ENCODE data around the gene CAPN2. TPM values are rescaled to one million over a fixed set of nuclear protein-coding genes. Genes with fewer than 3 reads are reported as not detected.

Gene CAPN2
- polyA plus RNA-seq, 1 experiment: 433 TPM

DNA sequence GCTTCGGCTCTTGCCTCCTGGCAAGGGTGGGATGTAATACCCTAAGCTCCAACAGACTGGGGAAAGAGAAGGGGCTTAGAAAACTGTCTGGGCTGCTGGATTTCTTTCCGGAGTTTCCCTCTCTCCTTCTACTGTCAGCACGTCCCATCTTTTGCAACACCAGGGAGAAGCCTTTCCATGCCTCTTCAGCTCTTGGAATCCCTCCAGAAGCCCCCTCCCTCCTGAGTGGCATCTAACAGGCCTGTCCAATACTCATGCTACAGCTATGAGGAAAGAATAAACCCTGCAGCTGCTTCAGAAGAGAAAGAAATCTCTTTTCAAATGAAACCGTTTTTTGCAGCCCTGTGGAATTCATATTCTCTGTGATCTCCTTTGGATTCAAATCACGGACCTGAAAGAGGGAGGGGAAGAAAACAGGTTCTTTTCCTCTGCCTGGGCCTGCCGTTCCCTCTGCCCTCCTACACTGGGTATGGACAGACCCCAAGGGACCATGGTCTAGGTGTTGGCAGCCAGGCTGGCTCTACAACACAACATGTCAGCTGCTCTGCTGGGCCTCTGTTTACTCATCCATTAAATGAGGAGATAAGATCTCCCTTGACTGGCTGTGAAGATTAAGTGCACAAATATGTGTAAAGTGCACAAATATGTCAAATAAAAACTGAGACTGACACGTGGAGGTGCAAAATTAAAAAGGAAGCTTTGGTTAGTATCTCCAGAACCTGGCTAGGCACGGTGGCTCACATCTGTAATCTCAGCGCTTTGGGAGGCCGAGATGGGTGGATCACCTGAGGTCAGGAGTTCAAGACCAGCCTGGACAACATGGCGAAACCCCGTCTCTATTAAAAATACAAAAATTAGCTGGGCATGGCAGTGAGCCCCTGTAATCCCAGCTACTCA lies 6.0 kb upstream of the CAPN2 start:
- Histone ChIP-seq H3K27ac (ENCODE audit: low read depth, low read length) (peak overlapping the region; percentile 99), H3K4me3 (ENCODE audit: low read depth, low read length) (peak overlapping the region; percentile 41), H3K9me3 (ENCODE audit: control insufficient read depth, insufficient read depth, low read length) (no peaks in the 10 kb centered on the region), H3K27me3 (ENCODE audit: control insufficient read depth, insufficient read depth, low read length) (no peaks in the 10 kb centered on the region)
- ChIA-PET CTCF (interaction anchor here (0.9 to 5.1 kb wide), 3 partner anchors 43 to 410 kb away, joined by 3 to 43 read pairs (median 6); no protein-coding TSS in a partner anchor), POLR2A (interaction anchor here (0.5 to 1.0 kb wide), 5 partner anchors 15 to 118 kb away, joined by 3 to 4 read pairs (median 3); no protein-coding TSS in a partner anchor)
- peak; percentile 92 for DNase-seq (ENCODE audit: low read depth, low spot score)
- TF ChIP-seq, protein P1, sequence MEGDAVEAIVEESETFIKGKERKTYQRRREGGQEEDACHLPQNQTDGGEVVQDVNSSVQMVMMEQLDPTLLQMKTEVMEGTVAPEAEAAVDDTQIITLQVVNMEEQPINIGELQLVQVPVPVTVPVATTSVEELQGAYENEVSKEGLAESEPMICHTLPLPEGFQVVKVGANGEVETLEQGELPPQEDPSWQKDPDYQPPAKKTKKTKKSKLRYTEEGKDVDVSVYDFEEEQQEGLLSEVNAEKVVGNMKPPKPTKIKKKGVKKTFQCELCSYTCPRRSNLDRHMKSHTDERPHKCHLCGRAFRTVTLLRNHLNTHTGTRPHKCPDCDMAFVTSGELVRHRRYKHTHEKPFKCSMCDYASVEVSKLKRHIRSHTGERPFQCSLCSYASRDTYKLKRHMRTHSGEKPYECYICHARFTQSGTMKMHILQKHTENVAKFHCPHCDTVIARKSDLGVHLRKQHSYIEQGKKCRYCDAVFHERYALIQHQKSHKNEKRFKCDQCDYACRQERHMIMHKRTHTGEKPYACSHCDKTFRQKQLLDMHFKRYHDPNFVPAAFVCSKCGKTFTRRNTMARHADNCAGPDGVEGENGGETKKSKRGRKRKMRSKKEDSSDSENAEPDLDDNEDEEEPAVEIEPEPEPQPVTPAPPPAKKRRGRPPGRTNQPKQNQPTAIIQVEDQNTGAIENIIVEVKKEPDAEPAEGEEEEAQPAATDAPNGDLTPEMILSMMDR (IDR thresholded peaks at IDR 0.05; ENCODE audit: low read depth, low read length): no peak

DNA sequence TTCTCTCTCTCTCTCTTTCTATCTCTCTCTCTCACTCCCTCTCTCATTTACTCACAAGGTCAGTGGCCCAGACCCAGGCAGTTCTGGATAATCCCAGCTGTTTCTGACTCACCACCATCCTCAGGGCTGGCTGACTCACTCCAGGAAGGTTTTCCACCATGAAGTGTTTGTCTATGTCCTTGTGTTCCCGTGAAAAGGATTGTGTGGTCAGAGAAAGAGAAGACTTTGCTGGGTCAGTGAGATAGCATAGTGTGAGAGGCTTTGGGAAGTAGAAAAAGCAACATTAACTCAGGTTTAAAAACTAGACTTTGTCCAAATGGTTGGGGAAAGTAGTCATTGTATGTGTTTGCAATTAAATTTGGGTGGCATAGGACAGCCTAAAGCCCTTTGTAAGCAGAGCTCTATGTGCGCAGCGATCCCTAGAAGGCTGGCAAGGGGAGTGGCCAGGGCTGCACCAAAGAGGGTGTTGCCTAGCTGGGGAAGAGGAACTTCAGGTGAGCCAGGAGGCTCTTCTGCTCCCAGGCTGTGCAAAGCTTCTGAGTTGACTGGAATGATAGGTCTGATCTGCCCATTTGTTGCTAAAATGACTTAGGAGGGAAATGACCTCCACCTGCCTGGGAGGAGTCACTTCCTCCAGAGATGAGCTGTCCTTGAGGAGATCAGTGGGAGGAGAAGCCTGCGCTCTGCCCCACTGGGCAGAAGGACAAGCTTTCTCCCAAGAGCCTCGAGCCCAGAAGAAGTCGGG lies 4.9 kb upstream of the CAPN2 start:
- TF ChIP-seq, protein P1 (IDR thresholded peaks at IDR 0.05; ENCODE audit: low read depth, low read length): no peak
- Histone ChIP-seq H3K27ac (ENCODE audit: low read depth, low read length) (peak overlapping the region; percentile 99), H3K4me3 (ENCODE audit: low read depth, low read length) (peak overlapping the region; percentile 20; the same call in 1 of the 2 replicates), H3K9me3 (ENCODE audit: control insufficient read depth, insufficient read depth, low read length) (no peaks in the 10 kb centered on the region), H3K27me3 (ENCODE audit: control insufficient read depth, insufficient read depth, low read length) (no peaks in the 10 kb centered on the region)
- CTCF ChIA-PET: interaction anchor here (0.8 to 5.1 kb wide), 7 partner anchors 9 to 408 kb away, joined by 3 to 43 read pairs (median 3); no protein-coding TSS in a partner anchor
- POLR2A ChIA-PET: interaction anchor here (0.6 to 1.8 kb wide), 4 partner anchors 20 to 65 kb away, joined by 4 to 11 read pairs (median 5); no protein-coding TSS in a partner anchor
- peak; percentile 98 for DNase-seq (ENCODE audit: low read depth, low spot score)

- POLR2A ChIA-PET: interaction anchor here (0.6 to 1.8 kb wide), 4 partner anchors 19 to 64 kb away, joined by 4 to 11 read pairs (median 5); no protein-coding TSS in a partner anchor
- Histone ChIP-seq H3K9me3 (ENCODE audit: control insufficient read depth, insufficient read depth, low read length) (no peaks in the 10 kb centered on the region), H3K4me3 (ENCODE audit: low read depth, low read length) (no peak overlapping the region), H3K27ac (ENCODE audit: low read depth, low read length) (peak overlapping the region; percentile 99), H3K27me3 (ENCODE audit: control insufficient read depth, insufficient read depth, low read length) (no peaks in the 10 kb centered on the region)
- no peak for DNase-seq (ENCODE audit: low read depth, low spot score)
- TF ChIP-seq, protein P1 (IDR thresholded peaks at IDR 0.05; ENCODE audit: low read depth, low read length): no peak
- CTCF ChIA-PET: interaction anchor here (0.8 to 5.1 kb wide), 5 partner anchors 9 to 42 kb away, joined by 3 to 43 read pairs (median 3); no protein-coding TSS in a partner anchor
These were observed 4.4 kb upstream of the CAPN2 start for GRCh38 chr1:223708001-223708359.

DNA sequence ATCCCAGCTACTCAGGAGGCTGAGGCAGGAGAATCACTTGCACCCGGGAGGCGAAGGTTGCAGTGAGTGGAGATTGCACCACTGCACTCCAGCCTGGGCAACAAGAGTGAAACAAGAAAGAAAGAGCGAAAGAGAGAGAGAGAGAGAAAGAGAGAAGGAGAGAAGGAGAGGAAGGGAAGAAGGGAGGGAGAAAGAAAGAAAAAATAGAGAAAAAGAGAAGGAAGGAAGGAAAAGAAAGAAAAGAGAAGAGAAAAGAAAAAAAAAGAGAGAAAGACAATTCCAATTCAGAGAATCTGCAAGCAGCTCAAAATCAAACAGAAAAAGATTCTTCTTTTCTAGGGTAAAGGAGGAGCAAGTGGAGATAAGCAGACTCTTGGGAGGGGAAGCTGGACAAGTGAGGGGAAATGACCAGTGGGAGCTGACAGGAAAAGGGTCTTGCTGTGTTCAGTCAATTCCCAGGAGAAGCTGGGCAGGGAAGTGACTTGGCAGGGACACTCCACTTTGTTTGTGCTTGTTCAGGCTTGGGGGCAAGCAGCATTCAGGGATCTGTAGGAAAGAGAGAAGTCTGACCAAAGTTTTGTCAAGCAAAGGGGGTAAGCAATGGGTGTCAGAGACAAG lies 3.6 kb upstream of the CAPN2 start:
- Histone ChIP-seq H3K27me3 (ENCODE audit: control insufficient read depth, insufficient read depth, low read length) (no peaks in the 10 kb centered on the region), H3K4me3 (ENCODE audit: low read depth, low read length) (no peak overlapping the region), H3K27ac (ENCODE audit: low read depth, low read length) (peak overlapping the region; percentile 99), H3K9me3 (ENCODE audit: control insufficient read depth, insufficient read depth, low read length) (no peaks in the 10 kb centered on the region)
- ChIA-PET CTCF (interaction anchor here (1.0 to 5.1 kb wide), 4 partner anchors 12 to 41 kb away, joined by 3 to 43 read pairs (median 3); no protein-coding TSS in a partner anchor), POLR2A (interaction anchor here (1.8 kb wide), 1 partner anchor 19 kb away, joined by 11 read pairs; no protein-coding TSS in a partner anchor)
- DNase-seq (ENCODE audit: low read depth, low spot score): no peak
- TF ChIP-seq, protein P1 (IDR thresholded peaks at IDR 0.05; ENCODE audit: low read depth, low read length): no peak
